NCI-H748 (cell line): Measurements from ENCODE around the gene TENT5A.
"Not testable (repeated sequence)": the region's sequence is repeated elsewhere in the genome, so short reads cannot be mapped to it uniquely, and the experiment has no call there.

Source experiments
- DNase-seq: peaks from one replicate; lab custom pipeline; 2025; ENCODE audit not compliant: unreplicated experiment; lab: John Stamatoyannopoulos, UW

The TENT5A gene

DNA sequence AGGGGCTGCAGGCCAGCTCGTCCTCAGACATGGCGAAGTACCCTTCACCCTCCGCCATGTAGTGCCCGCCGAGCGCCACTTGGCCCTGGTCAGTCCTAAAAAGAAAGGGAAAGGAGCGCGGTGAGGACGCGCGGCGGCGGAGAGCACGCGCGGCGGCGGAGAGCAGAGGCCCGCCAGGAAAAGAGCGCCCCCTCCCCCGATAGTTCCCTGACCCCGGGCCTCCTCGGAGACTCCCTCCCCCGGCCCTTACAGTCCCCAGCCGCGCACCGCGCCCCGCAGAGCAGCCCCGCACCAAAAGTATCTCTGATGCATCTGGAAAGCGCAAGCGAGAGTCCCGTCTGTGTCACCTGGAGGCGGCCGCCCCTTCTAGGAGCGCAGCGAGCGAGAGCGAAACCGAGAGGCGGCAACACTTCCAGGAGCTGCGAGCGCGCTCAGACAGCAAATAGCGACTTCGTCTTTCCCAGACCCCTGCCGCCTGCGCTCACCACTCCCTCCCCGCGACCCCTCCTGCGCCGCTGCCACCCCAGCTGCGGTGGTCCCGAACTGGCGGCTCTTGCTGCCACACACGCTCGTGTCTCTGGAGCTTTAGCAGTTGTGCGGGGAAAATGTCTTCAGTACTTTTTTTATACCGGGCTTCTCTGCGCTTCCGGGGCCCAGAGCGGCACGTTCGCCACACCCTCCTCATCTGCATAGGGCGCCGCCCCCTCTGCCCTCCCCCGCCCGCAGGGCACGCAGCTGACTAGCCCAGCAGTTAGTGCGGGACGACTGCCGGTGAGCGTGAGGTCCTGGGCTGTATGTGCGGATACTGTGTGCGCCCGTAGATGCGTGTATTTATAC is at the start of gene TENT5A:
TSS of gene TENT5A (minus strand) at position 598 of the 837 bp plus-strand sequence. CDS start at position 58, 540 bp downstream.
- peak; percentile 94 for DNase-seq

DNA sequence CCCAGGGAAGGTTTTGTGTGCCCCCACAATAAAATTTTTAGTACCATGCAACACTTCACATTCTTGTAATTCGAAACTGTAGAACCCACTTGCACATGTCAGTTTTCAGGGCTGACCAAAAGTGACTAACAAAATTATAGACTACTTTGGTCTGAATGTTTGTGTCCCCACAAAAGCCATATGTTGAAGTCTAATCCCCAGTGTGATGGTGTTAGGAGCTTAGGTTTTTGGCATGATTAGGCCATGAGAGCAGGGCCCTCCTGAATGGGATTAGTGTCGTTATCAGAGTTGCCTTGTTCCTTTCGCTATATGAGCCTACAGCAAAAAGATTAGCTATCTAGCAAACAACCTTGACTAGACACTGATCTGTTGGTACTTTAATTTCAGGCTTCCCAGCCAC is 49.0 kb upstream of the TENT5A start:
- DNase-seq = no peak

- DNase-seq = peak; percentile 12
Measured at GRCh38 chr6:81800666-81801065, 48.2 kb upstream of the TENT5A start.

DNA sequence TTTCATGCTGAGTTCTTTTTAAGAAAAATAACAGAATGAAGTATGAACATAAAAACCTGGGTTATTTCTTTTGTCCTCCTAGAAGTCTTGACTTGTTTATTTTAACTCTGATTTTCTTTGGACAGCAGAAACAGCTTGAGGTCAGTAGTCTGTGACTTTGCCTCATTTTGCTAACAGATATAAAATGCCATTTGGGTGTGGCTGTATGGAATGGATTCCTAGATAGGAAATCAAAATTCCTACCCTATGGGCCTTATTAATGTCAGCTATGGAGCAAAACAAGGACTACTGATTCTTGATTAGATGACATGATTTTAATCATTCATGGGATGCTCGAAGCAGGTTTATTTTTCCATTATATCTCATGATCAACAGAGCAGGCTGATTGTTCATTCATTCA is 46.8 kb upstream of the TENT5A start:
- DNase-seq = no peak

DNA sequence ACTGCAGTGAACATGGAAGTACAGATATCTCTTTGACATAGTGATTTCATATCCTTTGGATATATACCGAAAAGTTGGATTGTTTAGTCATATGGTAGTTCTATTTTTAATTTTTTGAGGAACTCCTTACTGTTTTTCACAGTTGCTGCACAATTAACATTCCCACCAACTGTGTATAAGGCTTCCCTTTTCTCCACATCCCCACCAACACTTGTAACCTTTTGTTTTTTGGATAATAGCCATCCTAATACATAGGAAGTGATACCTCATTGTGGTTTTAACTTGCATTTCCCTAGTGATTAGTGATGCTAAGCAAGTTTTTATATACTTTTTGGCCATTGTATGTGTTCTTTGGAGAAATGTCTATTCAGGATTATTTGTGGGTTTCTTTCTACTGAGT is 45.1 kb upstream of the TENT5A start:
- DNase-seq = no peak

DNA sequence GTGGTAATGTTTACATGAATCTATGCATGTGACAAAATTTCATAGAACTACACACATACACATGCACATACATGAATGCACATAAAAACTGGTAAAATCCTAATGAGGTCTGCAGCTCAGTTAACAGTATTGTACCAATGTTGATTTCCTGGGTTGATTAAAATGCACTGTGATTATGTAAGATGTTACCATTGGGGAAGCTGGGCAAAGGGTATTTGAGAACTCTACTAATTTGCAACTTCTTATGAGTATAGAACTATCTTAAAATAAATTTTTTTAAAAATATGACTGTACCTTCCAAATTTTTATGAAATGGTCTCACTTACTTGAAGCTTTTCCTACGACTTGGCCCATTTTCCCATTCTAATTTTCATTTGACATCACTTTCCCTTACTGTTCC is 43.4 kb upstream of the TENT5A start:
- DNase-seq = no peak

DNA sequence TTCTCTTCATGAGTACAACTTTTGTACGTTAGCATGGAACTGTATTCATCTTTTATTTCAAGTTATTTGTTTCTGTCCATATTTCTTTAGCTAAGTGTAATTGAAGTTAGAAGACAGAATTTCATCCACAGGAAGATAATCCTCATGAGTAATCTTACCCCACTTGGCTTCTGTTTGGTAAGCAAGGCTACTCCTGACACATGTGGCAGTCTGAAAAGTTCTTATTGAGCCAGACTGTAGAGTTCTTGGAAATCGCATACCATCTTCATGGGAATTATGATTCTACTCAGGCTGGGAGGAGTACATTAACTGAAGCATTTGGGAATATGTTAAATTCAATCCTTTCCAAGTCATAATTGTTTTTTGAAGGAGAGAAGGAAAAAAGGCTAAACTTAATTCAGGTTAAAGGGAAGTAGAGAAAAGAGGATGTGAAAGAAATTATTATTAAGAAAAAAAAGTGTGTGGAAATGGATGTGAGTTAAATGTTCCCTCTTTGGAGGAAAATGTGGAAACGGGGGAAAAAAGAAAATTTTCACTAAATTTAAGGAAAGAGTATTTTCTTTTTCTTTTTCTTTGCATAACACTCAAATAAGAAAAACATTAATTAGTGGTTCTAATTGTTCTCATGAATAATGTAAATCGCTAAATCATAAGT is 41.5 kb upstream of the TENT5A start:
- DNase-seq = no peak

GRCh38 chr6:81792826-81793225 is 40.3 kb upstream of the TENT5A start:
- DNase-seq = peak; percentile 66

- no peak for DNase-seq
Measured at GRCh38 chr6:81791756-81792155, 39.3 kb upstream of the TENT5A start.

GRCh38 chr6:81790034-81790433 is 37.6 kb upstream of the TENT5A start:
- no peak for DNase-seq

- no peak for DNase-seq
Measured at GRCh38 chr6:81789291-81789690, 36.8 kb upstream of the TENT5A start.

GRCh38 chr6:81788748-81789147 is 36.3 kb upstream of the TENT5A start:
- DNase-seq = no peak

DNA sequence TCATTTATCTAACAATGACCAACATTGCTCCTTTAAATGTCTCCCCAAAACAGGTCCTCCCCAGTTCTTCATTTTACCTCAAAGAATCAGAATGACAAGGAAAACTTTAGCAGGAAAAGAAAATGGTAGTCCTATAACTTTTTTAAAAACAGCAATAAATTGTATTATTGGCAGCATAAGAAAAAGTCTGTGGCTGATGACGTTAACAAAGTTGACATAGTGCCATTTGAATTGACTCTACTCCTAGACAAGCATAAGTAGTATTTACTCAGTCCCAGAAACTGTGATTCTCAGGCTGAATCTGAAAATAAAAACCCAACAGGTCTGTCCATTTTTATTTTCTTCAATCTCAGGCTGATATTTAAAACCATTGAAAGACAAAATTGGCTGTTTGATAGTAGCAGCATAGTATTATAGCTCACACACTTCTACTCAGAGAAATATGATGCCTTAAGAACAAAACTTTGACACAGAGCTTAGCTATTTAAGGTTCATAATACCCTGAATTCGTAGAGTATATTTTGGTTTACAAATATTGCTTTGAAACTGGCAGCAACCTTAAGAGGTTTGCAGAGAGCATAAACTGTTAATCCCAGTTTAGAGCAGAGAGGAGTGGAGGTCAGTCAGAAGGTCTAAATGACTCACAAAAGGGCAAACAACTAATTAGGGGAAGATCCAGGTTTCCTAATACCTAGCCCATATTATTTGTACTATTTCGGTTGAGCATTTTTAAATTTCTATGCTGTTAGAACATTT is 35.0 kb upstream of the TENT5A start:
- DNase-seq = peak; percentile 35

- DNase-seq = no peak
Measured at GRCh38 chr6:81786150-81786549, 33.7 kb upstream of the TENT5A start.

DNA sequence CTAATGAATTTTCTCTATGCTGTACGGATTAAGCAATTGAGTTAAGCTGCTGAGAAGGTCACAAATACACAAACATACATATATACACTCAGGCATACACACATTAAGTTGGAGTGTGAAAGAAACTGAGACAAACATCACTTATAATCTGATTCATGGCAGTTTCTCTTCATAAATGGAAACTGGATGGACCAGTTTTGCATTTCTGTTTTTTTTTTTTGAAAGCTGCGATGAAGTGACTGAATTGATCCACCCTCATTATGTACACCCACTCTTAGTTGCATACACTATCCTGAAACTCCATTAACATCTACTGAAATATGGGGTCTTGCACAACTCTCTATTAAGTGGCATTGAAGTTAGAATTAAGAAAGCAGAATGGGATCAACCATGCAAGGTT is 32.9 kb upstream of the TENT5A start:
- peak; percentile 79 for DNase-seq

DNA sequence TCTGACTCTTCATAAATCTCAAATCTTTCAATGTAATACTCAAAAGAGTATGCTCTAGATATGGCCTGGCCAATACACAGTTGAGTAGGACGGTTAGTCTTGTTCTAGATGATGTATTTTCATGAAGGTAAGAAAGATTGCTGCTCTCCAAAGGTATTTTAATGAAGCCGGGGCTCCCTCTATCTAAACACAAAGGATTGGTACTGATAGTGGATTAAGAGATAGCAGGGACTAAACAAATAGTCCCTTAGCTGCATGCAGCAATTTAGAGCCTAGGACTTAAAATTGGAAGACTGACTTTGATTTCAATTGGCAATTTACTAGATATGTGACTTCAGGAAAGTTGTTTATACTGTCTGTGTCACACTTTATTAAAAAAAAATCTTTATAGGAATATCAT is 31.4 kb upstream of the TENT5A start:
- DNase-seq = no peak

GRCh38 chr6:81781624-81782023 is 29.1 kb upstream of the TENT5A start:
- no peak for DNase-seq

GRCh38 chr6:81777586-81778268 is 25.2 kb upstream of the TENT5A start:
- DNase-seq = peak; percentile 63

GRCh38 chr6:81776219-81776618 is 23.7 kb upstream of the TENT5A start:
- not testable (repeated sequence) for DNase-seq

DNA sequence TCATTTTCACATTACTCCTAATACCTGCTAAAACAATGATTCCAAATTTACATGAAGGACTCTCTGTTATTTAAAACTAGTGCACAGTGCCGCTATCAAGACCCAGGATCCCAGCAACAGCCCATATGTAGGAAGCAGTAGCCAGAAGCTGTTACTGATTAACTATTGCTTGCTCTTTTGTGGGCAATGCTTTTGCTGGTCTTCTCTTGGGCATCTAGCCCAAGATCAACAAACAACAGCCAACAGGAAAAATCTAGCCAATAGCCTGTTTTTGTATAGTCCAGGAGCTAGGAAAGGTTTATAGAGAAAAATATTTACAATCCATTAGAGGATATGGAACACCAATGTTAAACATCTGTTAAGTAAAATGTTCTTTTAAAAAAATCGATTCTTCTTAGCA is 22.1 kb upstream of the TENT5A start:
- DNase-seq = peak; percentile 96

- DNase-seq = peak; percentile 18
Measured at GRCh38 chr6:81773887-81774286, 21.4 kb upstream of the TENT5A start.
